Thyroid gland (tissue), 4 donors: ENCODE data around the gene SAE1.

Experiments
- CTCF ChIP-seq, 6 experiments: fragments of 200-600 bp in 3 of 6; fragments of 450-650 bp in 3 of 6; sonication (generic) in 3 of 6; IDR thresholded peaks; one replicate each; pipeline ENCODE4 v1.5.1; 2016 to 2019; ENCODE audit warnings: antibody characterized with exemption in 6 of 6, mild to moderate bottlenecking in 2 of 6, inconsistent platforms in 1 of 6, moderate library complexity in 1 of 6
- POLR2A ChIP-seq, 2 donors: fragments of 450-650 bp; IDR thresholded peaks; one replicate each; pipeline ENCODE4 v1.6.1; 2017; ENCODE audit warnings: antibody characterized with exemption in 2 of 2, mild to moderate bottlenecking in 2 of 2, moderate library complexity in 1 of 2

GRCh38 chr19:47111006-47111621, 19.5 kb upstream of the SAE1 start:
- TF ChIP-seq CTCF (IDR thresholded peaks at IDR 0.05) (peak in 1 of 6 experiments; percentile 11), POLR2A (IDR thresholded peaks at IDR 0.05) (peak in 1 of 2 donors; percentile 36)
